H1 (cell line): Measurements from ENCODE around the gene CDC45. TPM values are rescaled to one million over a fixed set of nuclear protein-coding genes. Genes with fewer than 3 reads are reported as not detected.

ENCODE experiments used
- CHD2 ChIP-seq: IDR thresholded peaks from 2 replicates; pipeline ENCODE4 v1.6.1; 2012; ENCODE audit warnings: low read length, improper control_type of control experiment
- CHD7 ChIP-seq: fragments of 300-600 bp; sonication (generic); IDR thresholded peaks from 2 replicates; pipeline ENCODE4 v1.7.1; 2012; ENCODE audit warnings: low read length, moderate library complexity, mild to moderate bottlenecking, inconsistent platforms; ENCODE audit not compliant: insufficient replicate concordance
- EGR1 ChIP-seq: IDR thresholded peaks from 2 replicates; pipeline ENCODE4 v1.6.1; 2011; ENCODE audit warnings: low read depth, low read length, borderline replicate concordance
- GABPA ChIP-seq: IDR thresholded peaks from 2 replicates; pipeline ENCODE4 v1.6.1; 2011; ENCODE audit warnings: mild to moderate bottlenecking, low read length, moderate library complexity, borderline replicate concordance; ENCODE audit not compliant: insufficient read depth
- KDM4A ChIP-seq: IDR thresholded peaks from one replicate; pipeline ENCODE4 v1.7.1; 2012; ENCODE audit warnings: low read depth, mild to moderate bottlenecking, moderate library complexity, low read length, inconsistent platforms; ENCODE audit not compliant: severe bottlenecking
- MAFK ChIP-seq: IDR thresholded peaks from 2 replicates; pipeline ENCODE4 v1.6.1; 2012; ENCODE audit warnings: low read depth, mild to moderate bottlenecking, improper control_type of control experiment, low read length
- PHF8 ChIP-seq: fragments of 200-600 bp; sonication (generic); conservative IDR thresholded peaks from 2 replicates; pipeline ENCODE4 v1.7.1; 2012; ENCODE audit warnings: low read depth, mild to moderate bottlenecking, inconsistent platforms, low read length, moderate library complexity
- RBBP5 ChIP-seq: IDR thresholded peaks from 2 replicates; pipeline ENCODE4 v1.7.1; 2012; ENCODE audit warnings: low read depth, mild to moderate bottlenecking, inconsistent platforms, low read length, moderate library complexity, borderline replicate concordance
- RFX5 ChIP-seq: IDR thresholded peaks from 2 replicates; pipeline ENCODE4 v1.6.1; 2011; ENCODE audit warnings: low read depth, low read length, improper control_type of control experiment, borderline replicate concordance
- RXRA ChIP-seq: IDR thresholded peaks from 2 replicates; pipeline ENCODE4 v1.6.1; 2011; ENCODE audit warnings: low read depth, mild to moderate bottlenecking, low read length, moderate library complexity; ENCODE audit not compliant: insufficient read depth
- SP1 ChIP-seq: IDR thresholded peaks from 2 replicates; pipeline ENCODE4 v1.6.1; 2011; ENCODE audit warnings: low read depth, low read length
- ZNF274 ChIP-seq: IDR thresholded peaks from 2 replicates; pipeline ENCODE4 v1.7.0; 2012; ENCODE audit warnings: low read length, borderline replicate concordance; ENCODE audit errors: extremely low read depth
- polyA plus RNA-seq, 7 experiments: library from polyadenylated mRNA; depleted of rRNA in 3 of 7; stranded (reverse) in 5 of 7; unstranded in 2 of 7; fragments of >200 nt in 5 of 7; fragments of 200-250 nt in 2 of 7; gene quantifications; 1 replicate in 5 of 7; 2 replicates in 1 of 7; 4 replicates in 1 of 7; pipeline versions ENCODE4 v1.2.1 to v1.2.3, GENCODE V29; 2011 to 2013; ENCODE audit warnings: missing spikeins in 2 of 7, mixed read lengths in 2 of 7
- total RNA-seq: library from RNA; stranded (reverse); fragmentation: NEBNext Ultra II Directional; extraction: Animal tissue kit (Norgen Biotek cat#: 25700); gene quantifications from 2 replicates; pipeline ENCODE4 v1.2.1, GENCODE V29; 2021

CDC45 gene
- total and polyA plus RNA-seq, 2 of the 8 experiments (the other 6 are each of a cell fraction or from before 2014, with no cell fraction given): 31.9 to 37.7 TPM

- TF ChIP-seq CHD7 (no peak), GABPA (no peak), RBBP5 (no peak), RFX5 (no peak), ZNF274 (no peak), MAFK (no peak), KDM4A (no peak), SP1 (no peak), CHD2 (no peak), PHF8 (no peak), EGR1 (no peak), RXRA (no peak)
These were observed 8.6 kb downstream of the CDC45 start (continued) for GRCh38 chr22:19488285-19488684.
